IPS-NIHi11 (cell line): Measurements from ENCODE around the gene ITM2B.

ENCODE experiments used
- DNase-seq: peaks from one replicate; pipeline ENCODE4 v3.0.0; 2012; ENCODE audit warnings: mixed read lengths, low spot score

Gene ITM2B

GRCh38 chr13:48311223-48311622 is 78.2 kb downstream of the ITM2B start:
- no peak for DNase-seq

- no peak for DNase-seq
Observed at GRCh38 chr13:48315969-48316650, 83.1 kb downstream of the ITM2B start.

GRCh38 chr13:48316826-48317510 is 84.0 kb downstream of the ITM2B start:
- no peak for DNase-seq

GRCh38 chr13:48317511-48318376 is 84.7 kb downstream of the ITM2B start:
- no peak for DNase-seq

- no peak for DNase-seq
Observed at GRCh38 chr13:48318377-48318811, 85.4 kb downstream of the ITM2B start.

- no peak for DNase-seq
Observed at GRCh38 chr13:48318821-48319511, 86.0 kb downstream of the ITM2B start.
